ENCODE data around the gene PGR.
"Not testable (repeated sequence)": the region's sequence is repeated elsewhere in the genome, so short reads cannot be mapped to it uniquely, and the experiment has no call there.

The PGR gene

GRCh38 chr11:101082813-101083212 lies 46.8 kb downstream of the PGR start:
- no peak for DNase-seq (ENCODE audit: low read depth in 2 of 2)

- DNase-seq (ENCODE audit: low read depth in 2 of 2) = no peak
Observed at GRCh38 chr11:101063706-101064105, 65.9 kb downstream of the PGR start.

GRCh38 chr11:101061606-101062005 lies 68.0 kb downstream of the PGR start:
- DNase-seq (ENCODE audit: low read depth in 2 of 2) = no peak

GRCh38 chr11:101059331-101059730 lies 70.3 kb downstream of the PGR start:
- DNase-seq (ENCODE audit: low read depth in 2 of 2) = no peak

- DNase-seq (ENCODE audit: low read depth in 2 of 2) = no peak
Observed at GRCh38 chr11:101053492-101053891, 76.1 kb downstream of the PGR start.

GRCh38 chr11:101051677-101052076 lies 77.9 kb downstream of the PGR start:
- DNase-seq (ENCODE audit: low read depth in 2 of 2) = no peak

GRCh38 chr11:101049813-101050212 lies 79.8 kb downstream of the PGR start:
- no peak for DNase-seq (ENCODE audit: low read depth in 2 of 2)

- DNase-seq (ENCODE audit: low read depth in 2 of 2) = no peak
Observed at GRCh38 chr11:101049123-101049522, 80.5 kb downstream of the PGR start.

- DNase-seq (ENCODE audit: low read depth in 2 of 2) = no peak
Observed at GRCh38 chr11:101048479-101048878, 81.1 kb downstream of the PGR start.

- no peak for DNase-seq (ENCODE audit: low read depth in 2 of 2)
Observed at GRCh38 chr11:101046947-101047346, 82.7 kb downstream of the PGR start.

GRCh38 chr11:101045415-101045814 lies 84.2 kb downstream of the PGR start:
- DNase-seq (ENCODE audit: low read depth in 2 of 2) = no peak

- no peak for DNase-seq (ENCODE audit: low read depth in 2 of 2)
Observed at GRCh38 chr11:101043940-101044339, 85.7 kb downstream of the PGR start.

- no peak for DNase-seq (ENCODE audit: low read depth in 2 of 2)
Observed at GRCh38 chr11:101035872-101036271, 93.7 kb downstream of the PGR start.

GRCh38 chr11:101034076-101034475 lies 95.5 kb downstream of the PGR start:
- no peak for DNase-seq (ENCODE audit: low read depth in 2 of 2)

GRCh38 chr11:101032991-101033390 lies 96.6 kb downstream of the PGR start:
- DNase-seq (ENCODE audit: low read depth in 2 of 2) = no peak

- DNase-seq (ENCODE audit: low read depth in 2 of 2) = no peak
Observed at GRCh38 chr11:101031713-101032112, 97.9 kb downstream of the PGR start.

GRCh38 chr11:101030692-101031091 lies 98.9 kb downstream of the PGR start:
- no peak for DNase-seq (ENCODE audit: low read depth in 2 of 2)

- no peak for DNase-seq (ENCODE audit: low read depth in 2 of 2)
Observed at GRCh38 chr11:101030015-101030414, 99.6 kb downstream of the PGR start.

GRCh38 chr11:101028644-101029043 lies 101.0 kb downstream of the PGR start:
- no peak for DNase-seq (ENCODE audit: low read depth in 2 of 2)

GRCh38 chr11:101022256-101022655 lies 107.4 kb downstream of the PGR start:
- DNase-seq (ENCODE audit: low read depth in 2 of 2) = no peak

GRCh38 chr11:101019870-101020269 lies 109.7 kb downstream of the PGR start:
- no peak for DNase-seq (ENCODE audit: low read depth in 2 of 2)

GRCh38 chr11:101014600-101015285 lies 114.9 kb downstream of the PGR start:
- DNase-seq (ENCODE audit: low read depth in 2 of 2) = no peak

GRCh38 chr11:101013702-101014101 lies 115.9 kb downstream of the PGR start:
- not testable (repeated sequence) for DNase-seq (ENCODE audit: low read depth in 2 of 2)

GRCh38 chr11:101011881-101012280 lies 117.7 kb downstream of the PGR start:
- no peak for DNase-seq (ENCODE audit: low read depth in 2 of 2)

All from stimulated activated CD4-positive, alpha-beta T cell treated with anti-CD3 and anti-CD28 coated beads, Interleukin-15, amount 100 ng/mL, for 48 hours (primary cell).